ENCODE data around the gene PRSS56. TPM values are rescaled to one million over a fixed set of nuclear protein-coding genes. Genes with fewer than 3 reads are reported as not detected.

Gene PRSS56
- total RNA-seq, 1 experiment from 2014 or later = not detected

GRCh38 chr2:232537079-232537478 lies 16.9 kb downstream of the PRSS56 start:
- no peaks in the 10 kb centered on the region for H3K36me3 ChIP-seq (ENCODE audit: control insufficient read depth, insufficient read depth, low read length)
- no peaks in the 10 kb centered on the region for H3K4me1 ChIP-seq
- Mint-ChIP-seq H3K4me3 (ENCODE audit: unreplicated experiment) (no peak overlapping the region), H3K27ac (ENCODE audit: unreplicated experiment) (no peak overlapping the region), H3K4me1 (ENCODE audit: low read depth, unreplicated experiment) (no peaks in the 10 kb centered on the region), H3K36me3 (ENCODE audit: insufficient read depth, unreplicated experiment) (no peaks in the 10 kb centered on the region), H3K9me3 (ENCODE audit: unreplicated experiment) (no peaks in the 10 kb centered on the region), H3K27me3 (ENCODE audit: insufficient read depth, unreplicated experiment) (no peaks in the 10 kb centered on the region)
- intact Hi-C loops (cut with micrococcal nuclease; ENCODE audit: unreplicated experiment) = no loop called here
- ChIA-PET POLR2A (no interaction called here), CTCF (no interaction called here)
- no TSS peak for BruUV-seq (replicated peaks)
- H3K27me3 ChIP-seq (replicated peaks; ENCODE audit: control insufficient read depth, insufficient read depth, low read length) = no peaks in the 10 kb centered on the region
- no peak overlapping the region for H3K4me3 ChIP-seq (ENCODE audit: low read depth, low read length)
- DNase-seq = peak in 1 of 2 experiments; percentile 24
- no peaks in the 10 kb centered on the region for H3K9me3 ChIP-seq
- TF ChIP-seq CTCF (IDR thresholded peaks at IDR 0.05; ENCODE audit: insufficient read depth in 1 of 2, low read depth in 1 of 2, low read length in 1 of 2, severe bottlenecking in 1 of 2, unreplicated experiment in 1 of 2) = peak in 1 of 2 experiments; percentile 58

- BruUV-seq (replicated peaks) = no TSS peak
- H3K4me1 ChIP-seq = no peaks in the 10 kb centered on the region
- no peaks in the 10 kb centered on the region for H3K27me3 ChIP-seq (replicated peaks; ENCODE audit: control insufficient read depth, insufficient read depth, low read length)
- no peaks in the 10 kb centered on the region for H3K27me3 Mint-ChIP-seq (ENCODE audit: insufficient read depth, unreplicated experiment)
- H3K9me3 ChIP-seq = no peaks in the 10 kb centered on the region
- TF ChIP-seq CTCF (IDR thresholded peaks at IDR 0.05; ENCODE audit: insufficient read depth in 1 of 2, low read depth in 1 of 2, low read length in 1 of 2, severe bottlenecking in 1 of 2, unreplicated experiment in 1 of 2) = no peak
- CTCF ChIA-PET = no interaction called here
- no peak overlapping the region for H3K4me3 Mint-ChIP-seq (ENCODE audit: unreplicated experiment)
- H3K4me1 Mint-ChIP-seq (ENCODE audit: low read depth, unreplicated experiment) = no peaks in the 10 kb centered on the region
- no peaks in the 10 kb centered on the region for H3K9me3 Mint-ChIP-seq (ENCODE audit: unreplicated experiment)
- H3K36me3 ChIP-seq (ENCODE audit: control insufficient read depth, insufficient read depth, low read length) = no peaks in the 10 kb centered on the region
- intact Hi-C loops (cut with micrococcal nuclease; ENCODE audit: unreplicated experiment) = no loop called here
- H3K4me3 ChIP-seq (ENCODE audit: low read depth, low read length) = no peak overlapping the region
- H3K36me3 Mint-ChIP-seq (ENCODE audit: insufficient read depth, unreplicated experiment) = peaks cover 4% of the 10 kb centered on the region
- H3K27ac Mint-ChIP-seq (ENCODE audit: unreplicated experiment) = no peak overlapping the region
- DNase-seq = no peak
- POLR2A ChIA-PET = no interaction called here
Observed at GRCh38 chr2:232537499-232537898, 17.3 kb downstream of the PRSS56 start.

DNA sequence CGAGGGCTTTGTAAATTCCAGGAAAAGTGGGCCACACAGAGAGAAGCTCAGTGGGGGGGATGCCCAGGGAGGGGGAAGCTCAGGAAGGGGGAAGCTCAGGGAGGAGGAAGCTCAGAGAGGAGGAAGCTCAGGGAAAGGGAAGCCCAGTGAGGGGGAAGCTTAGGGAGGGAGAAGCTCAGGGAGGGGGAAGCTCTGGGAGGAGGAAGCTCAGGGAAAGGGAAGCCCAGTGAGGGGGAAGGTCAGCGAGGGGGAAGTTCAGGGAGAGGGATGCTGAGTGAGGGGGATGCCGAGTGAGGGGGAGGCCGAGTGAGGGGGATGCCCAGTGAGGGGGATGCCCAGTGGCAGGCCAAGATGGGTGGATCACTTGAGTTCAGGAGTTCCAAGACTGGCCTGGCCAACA lies 18.5 kb downstream of the PRSS56 start:
- peaks cover 7% of the 10 kb centered on the region for H3K36me3 Mint-ChIP-seq (ENCODE audit: insufficient read depth, unreplicated experiment)
- no peaks in the 10 kb centered on the region for H3K27me3 Mint-ChIP-seq (ENCODE audit: insufficient read depth, unreplicated experiment)
- intact Hi-C loops (cut with micrococcal nuclease; ENCODE audit: unreplicated experiment) = no loop called here
- H3K4me3 Mint-ChIP-seq (ENCODE audit: unreplicated experiment) = no peak overlapping the region
- Histone ChIP-seq H3K4me1 (no peaks in the 10 kb centered on the region), H3K36me3 (ENCODE audit: control insufficient read depth, insufficient read depth, low read length) (no peaks in the 10 kb centered on the region), H3K9me3 (no peaks in the 10 kb centered on the region), H3K27me3 (replicated peaks; ENCODE audit: control insufficient read depth, insufficient read depth, low read length) (no peaks in the 10 kb centered on the region), H3K4me3 (ENCODE audit: low read depth, low read length) (no peak overlapping the region)
- no peaks in the 10 kb centered on the region for H3K9me3 Mint-ChIP-seq (ENCODE audit: unreplicated experiment)
- H3K4me1 Mint-ChIP-seq (ENCODE audit: low read depth, unreplicated experiment) = no peaks in the 10 kb centered on the region
- H3K27ac Mint-ChIP-seq (ENCODE audit: unreplicated experiment) = no peak overlapping the region
- DNase-seq = no peak
- BruUV-seq (replicated peaks) = no TSS peak
- POLR2A ChIA-PET = no interaction called here
- TF ChIP-seq CTCF (IDR thresholded peaks at IDR 0.05; ENCODE audit: insufficient read depth in 1 of 2, low read depth in 1 of 2, low read length in 1 of 2, severe bottlenecking in 1 of 2, unreplicated experiment in 1 of 2) = no peak
- CTCF ChIA-PET = interaction anchor here (0.6 kb wide), 1 partner anchor 68 kb away, joined by 3 read pairs; no protein-coding TSS in a partner anchor

Data from Caco-2 (cell line).